SU-DHL-6 (cell line): Measurements from ENCODE around the gene LTA.

Experiments used
- H2AFZ ChIP-seq: fragments of 200-600 bp; sonication (generic); 2 replicates; pipeline ENCODE4 v1.6.1; 2014; ENCODE audit warnings: low read depth, mild to moderate bottlenecking, moderate library complexity, mixed read lengths, antibody characterized with exemption, low read length; ENCODE audit not compliant: severe bottlenecking
- H3F3A ChIP-seq: fragments of 200-600 bp; shearing (Covaris generic); 2 replicates; pipeline ENCODE4 v1.6.0; 2016; ENCODE audit warnings: antibody characterized with exemption, mild to moderate bottlenecking; ENCODE audit not compliant: insufficient read depth
- H3K27ac ChIP-seq: fragments of 200-600 bp; sonication (generic); 2 replicates; pipeline ENCODE4 v1.5.1; 2016; ENCODE audit warnings: low read depth, mild to moderate bottlenecking, low read length, moderate library complexity, mixed read lengths
- H3K27me3 ChIP-seq: fragments of 200-600 bp; sonication (generic), shearing (Covaris generic); 2 replicates; pipeline ENCODE4 v1.6.0; 2014; ENCODE audit warnings: mild to moderate bottlenecking, low read length
- H3K36me3 ChIP-seq: fragments of 200-600 bp; sonication (generic); 2 replicates; pipeline ENCODE4 v1.6.1; 2014; ENCODE audit warnings: mild to moderate bottlenecking, low read length, mixed read lengths
- H3K4me2 ChIP-seq: fragments of 300-600, 200-600 bp; shearing (Covaris generic), sonication (generic); 2 replicates; pipeline ENCODE4 v1.6.0; 2014; ENCODE audit warnings: low read length, low read depth, mild to moderate bottlenecking; ENCODE audit not compliant: poor library complexity, severe bottlenecking
- H3K4me3 ChIP-seq: fragments of 200-600 bp; sonication (generic); 2 replicates; pipeline ENCODE4 v1.5.1; 2014; ENCODE audit warnings: antibody characterized with exemption, low read length, mild to moderate bottlenecking, mixed read lengths; ENCODE audit not compliant: insufficient read depth, poor library complexity, severe bottlenecking
- H3K79me2 ChIP-seq: fragments of 200-600 bp; sonication (generic); 2 replicates; pipeline ENCODE4 v1.6.1; 2014; ENCODE audit warnings: mild to moderate bottlenecking, low read length, moderate library complexity; ENCODE audit not compliant: insufficient read depth
- H3K9ac ChIP-seq: fragments of 200-600 bp; sonication (generic); 2 replicates; pipeline ENCODE4 v1.7.0; 2014; ENCODE audit warnings: mild to moderate bottlenecking, low read length
- H3K9me2 ChIP-seq: fragments of 200-600 bp; sonication (generic); replicated peaks from 2 replicates; pipeline ENCODE4 v1.6.1; 2014; ENCODE audit warnings: low read length; ENCODE audit not compliant: insufficient read depth
- H3K9me3 ChIP-seq: fragments of 200-600 bp; sonication (generic); 2 replicates; pipeline ENCODE4 v1.6.1; 2014; ENCODE audit warnings: low read length, mixed read lengths; ENCODE audit not compliant: insufficient read depth
- H4K20me1 ChIP-seq: fragments of 200-600 bp; sonication (generic); 2 replicates; pipeline ENCODE4 v1.6.1; 2014; ENCODE audit warnings: low read depth, mild to moderate bottlenecking, antibody characterized with exemption, low read length, moderate library complexity, mixed read lengths
- EZH2phosphoT487 ChIP-seq: fragments of 200-600 bp; sonication (generic), shearing (Covaris generic); conservative IDR thresholded peaks from 2 replicates; pipeline ENCODE4 v1.6.1; 2018; ENCODE audit warnings: mild to moderate bottlenecking, antibody characterized with exemption, low read length, moderate library complexity, mixed read lengths
- TF ChIP-seq, protein P1 (sequence below): fragments of 200-600 bp; sonication (generic); IDR thresholded peaks from one replicate; pipeline ENCODE4 v1.5.1; 2017; ENCODE audit warnings: antibody characterized with exemption, mild to moderate bottlenecking, low read length, moderate library complexity; ENCODE audit not compliant: insufficient read depth, poor library complexity, severe bottlenecking

The LTA gene

DNA sequence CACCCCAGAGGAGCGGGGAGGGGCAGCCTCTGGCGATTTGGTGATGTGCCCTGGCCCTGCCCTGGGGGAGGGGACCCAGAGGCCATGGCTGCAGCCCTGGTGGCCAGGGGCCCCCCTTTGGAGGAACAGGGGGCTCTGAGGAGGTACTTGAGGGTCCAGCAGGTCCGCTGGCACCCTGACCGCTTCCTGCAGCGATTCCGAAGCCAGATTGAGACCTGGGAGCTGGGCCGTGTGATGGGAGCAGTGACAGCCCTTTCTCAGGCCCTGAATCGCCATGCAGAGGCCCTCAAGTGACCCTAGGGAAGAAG, 13.8 kb upstream of the LTA start:
- no peaks in the 10 kb centered on the region for H3K27me3 ChIP-seq
- H3K4me2 ChIP-seq = peak overlapping the region; percentile 77
- peaks cover 81% of the 10 kb centered on the region for H3F3A ChIP-seq
- peak overlapping the region; percentile 41 for H3K4me3 ChIP-seq
- no peak overlapping the region for H2AFZ ChIP-seq
- H3K9ac ChIP-seq = peak overlapping the region; percentile 69
- no peaks in the 10 kb centered on the region for H3K36me3 ChIP-seq
- peak overlapping the region; percentile 94 for H3K27ac ChIP-seq
- H4K20me1 ChIP-seq = no peaks in the 10 kb centered on the region
- H3K79me2 ChIP-seq = peaks cover 16% of the 10 kb centered on the region; the same call in 1 of the 2 replicates
- H3K9me3 ChIP-seq = no peaks in the 10 kb centered on the region
- no peaks in the 10 kb centered on the region for H3K9me2 ChIP-seq
- TF ChIP-seq, protein P1, sequence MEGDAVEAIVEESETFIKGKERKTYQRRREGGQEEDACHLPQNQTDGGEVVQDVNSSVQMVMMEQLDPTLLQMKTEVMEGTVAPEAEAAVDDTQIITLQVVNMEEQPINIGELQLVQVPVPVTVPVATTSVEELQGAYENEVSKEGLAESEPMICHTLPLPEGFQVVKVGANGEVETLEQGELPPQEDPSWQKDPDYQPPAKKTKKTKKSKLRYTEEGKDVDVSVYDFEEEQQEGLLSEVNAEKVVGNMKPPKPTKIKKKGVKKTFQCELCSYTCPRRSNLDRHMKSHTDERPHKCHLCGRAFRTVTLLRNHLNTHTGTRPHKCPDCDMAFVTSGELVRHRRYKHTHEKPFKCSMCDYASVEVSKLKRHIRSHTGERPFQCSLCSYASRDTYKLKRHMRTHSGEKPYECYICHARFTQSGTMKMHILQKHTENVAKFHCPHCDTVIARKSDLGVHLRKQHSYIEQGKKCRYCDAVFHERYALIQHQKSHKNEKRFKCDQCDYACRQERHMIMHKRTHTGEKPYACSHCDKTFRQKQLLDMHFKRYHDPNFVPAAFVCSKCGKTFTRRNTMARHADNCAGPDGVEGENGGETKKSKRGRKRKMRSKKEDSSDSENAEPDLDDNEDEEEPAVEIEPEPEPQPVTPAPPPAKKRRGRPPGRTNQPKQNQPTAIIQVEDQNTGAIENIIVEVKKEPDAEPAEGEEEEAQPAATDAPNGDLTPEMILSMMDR = no peak
- no peak for TF ChIP-seq EZH2phosphoT487

DNA sequence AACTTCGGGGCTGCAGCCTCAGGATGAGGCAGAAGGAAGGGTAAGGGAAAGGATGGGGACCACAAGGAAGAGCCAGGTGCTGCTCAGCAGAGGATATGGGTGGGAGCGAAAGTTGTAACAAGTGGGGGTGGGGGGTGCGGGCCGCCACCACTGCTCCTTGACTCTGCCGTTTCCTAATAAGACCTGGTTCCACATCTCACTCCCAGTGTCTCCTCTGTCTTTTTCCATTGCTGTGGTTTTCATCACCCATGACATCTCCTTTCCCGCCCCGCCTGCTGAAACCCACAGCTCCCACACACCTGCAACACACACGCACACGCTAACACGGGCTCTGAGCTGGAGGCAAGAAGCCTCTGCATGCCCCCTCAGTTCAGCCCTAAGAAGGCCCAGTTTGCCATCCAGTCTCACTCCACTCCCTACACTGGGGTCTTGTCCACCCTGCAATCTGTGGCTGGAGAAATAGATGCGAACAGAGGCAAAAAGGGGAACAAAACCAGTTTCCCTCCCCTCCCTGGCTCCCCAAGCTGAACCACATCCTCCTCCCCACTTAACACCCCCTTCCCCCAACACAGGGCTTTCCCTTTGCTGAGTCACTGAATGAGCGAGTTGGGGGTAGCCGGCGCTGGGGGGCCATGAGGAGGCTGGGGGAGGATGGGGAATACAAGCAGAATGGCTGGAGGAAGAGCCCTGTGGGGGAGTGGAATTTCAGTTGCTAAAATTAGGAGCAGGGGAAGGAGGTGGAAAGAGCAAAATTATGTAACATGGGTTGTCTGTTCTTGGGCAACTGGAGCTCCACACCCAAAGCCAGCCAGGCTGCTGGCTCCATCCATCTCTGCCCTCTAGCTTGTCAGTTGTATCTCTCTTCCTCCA, 13.2 kb upstream of the LTA start:
- H3F3A ChIP-seq = peaks cover 80% of the 10 kb centered on the region
- no peaks in the 10 kb centered on the region for H3K9me2 ChIP-seq
- no peak overlapping the region for H2AFZ ChIP-seq
- TF ChIP-seq EZH2phosphoT487 = no peak
- TF ChIP-seq, protein P1 = no peak
- peak overlapping the region; percentile 69 for H3K9ac ChIP-seq
- peak overlapping the region; percentile 41 for H3K4me3 ChIP-seq
- H3K9me3 ChIP-seq = no peaks in the 10 kb centered on the region
- peak overlapping the region; percentile 77 for H3K4me2 ChIP-seq
- no peaks in the 10 kb centered on the region for H4K20me1 ChIP-seq
- H3K27ac ChIP-seq = peak overlapping the region; percentile 94
- peaks cover 13% of the 10 kb centered on the region; the same call in 1 of the 2 replicates for H3K79me2 ChIP-seq
- no peaks in the 10 kb centered on the region for H3K36me3 ChIP-seq
- no peaks in the 10 kb centered on the region for H3K27me3 ChIP-seq

DNA sequence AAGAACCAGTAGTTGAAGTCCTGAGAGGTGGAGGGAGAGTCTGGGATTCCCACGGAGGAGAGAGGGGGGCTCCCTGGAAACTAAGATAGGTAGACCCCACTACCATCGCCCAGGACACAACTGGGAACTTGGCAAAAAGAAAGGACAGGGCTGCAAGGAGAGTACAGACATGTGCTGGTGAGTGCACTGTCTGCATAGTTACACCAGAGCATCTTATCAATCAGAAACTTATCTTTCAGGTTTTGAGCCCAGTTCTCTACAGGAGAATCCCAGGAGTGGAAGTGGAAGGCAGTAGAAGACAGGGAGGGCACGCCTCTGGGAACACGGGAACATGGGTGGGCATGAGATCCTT, 12.5 kb upstream of the LTA start:
- peak overlapping the region; percentile 69 for H3K9ac ChIP-seq
- peak overlapping the region; percentile 77 for H3K4me2 ChIP-seq
- no peak for TF ChIP-seq EZH2phosphoT487
- TF ChIP-seq, protein P1 = no peak
- no peaks in the 10 kb centered on the region for H4K20me1 ChIP-seq
- peaks cover 12% of the 10 kb centered on the region; the same call in 1 of the 2 replicates for H3K79me2 ChIP-seq
- H3F3A ChIP-seq = peaks cover 76% of the 10 kb centered on the region
- H3K4me3 ChIP-seq = peak overlapping the region; percentile 41
- peak overlapping the region; percentile 94 for H3K27ac ChIP-seq
- H3K36me3 ChIP-seq = no peaks in the 10 kb centered on the region
- no peaks in the 10 kb centered on the region for H3K9me2 ChIP-seq
- no peaks in the 10 kb centered on the region for H3K9me3 ChIP-seq
- no peak overlapping the region for H2AFZ ChIP-seq
- no peaks in the 10 kb centered on the region for H3K27me3 ChIP-seq
